Measurements from ENCODE around the gene PIAS3. TPM values are rescaled to one million over a fixed set of nuclear protein-coding genes. Genes with fewer than 3 reads are reported as not detected.

The PIAS3 gene
- total RNA-seq, 2 experiments from 2014 or later, result 17.6 to 17.7 TPM

GRCh38 chr1:145884675-145885074, 25.8 kb upstream of the PIAS3 start:
- CTCF ChIA-PET, result interaction anchor here (1.1 to 1.8 kb wide), 2 partner anchors 13 to 39 kb away, joined by 3 to 11 read pairs; partner anchors contain the start of gene NUDT17
- POLR2A ChIA-PET, result interaction anchor here (1.2 kb wide), 1 partner anchor 11 kb away, joined by 3 read pairs; no protein-coding TSS in a partner anchor

GRCh38 chr1:145879775-145880174, 20.9 kb upstream of the PIAS3 start:
- POLR2A ChIA-PET, result interaction anchor here (0.6 kb wide), 1 partner anchor 171 kb away, joined by 3 read pairs; no protein-coding TSS in a partner anchor
- CTCF ChIA-PET, result interaction anchor here (0.6 to 2.1 kb wide), 3 partner anchors 12 to 21 kb away, joined by 3 to 6 read pairs (median 3); no protein-coding TSS in a partner anchor

- ChIA-PET CTCF (interaction anchor here (1.0 to 1.1 kb wide), 2 partner anchors 18 to 33 kb away, joined by 3 read pairs; partner anchors contain the start of gene NUDT17), POLR2A (no interaction called here)
Observed at GRCh38 chr1:145878724-145879123, 19.8 kb upstream of the PIAS3 start.

GRCh38 chr1:145877923-145878486, 19.1 kb upstream of the PIAS3 start:
- POLR2A ChIA-PET, result no interaction called here

GRCh38 chr1:145874646-145875045, 15.8 kb upstream of the PIAS3 start:
- ChIA-PET CTCF (no interaction called here), POLR2A (no interaction called here)

More at GRCh38 chr1:145877923-145878486, 19.1 kb upstream of the PIAS3 start:
- CTCF ChIA-PET, result interaction anchor here (1.1 kb wide), 1 partner anchor 32 kb away, joined by 3 read pairs; the partner anchor contains the start of gene NUDT17

- POLR2A ChIA-PET, result interaction anchor here (0.9 to 2.2 kb wide), 3 partner anchors 13 to 54 kb away, joined by 3 to 17 read pairs (median 3); partner anchors contain the start of genes PEX11B and PIAS3
Observed at GRCh38 chr1:145871994-145872924, 13.4 kb upstream of the PIAS3 start.

GRCh38 chr1:145868232-145868631, 9.4 kb upstream of the PIAS3 start:
- POLR2A ChIA-PET, result interaction anchor here (1.9 kb wide), 1 partner anchor 9 kb away, joined by 7 read pairs; the partner anchor contains the start of gene PIAS3
- CTCF ChIA-PET, result no interaction called here

More at GRCh38 chr1:145871994-145872924, 13.4 kb upstream of the PIAS3 start:
- CTCF ChIA-PET, result interaction anchor here (0.6 to 3.2 kb wide), 6 partner anchors 12 to 48 kb away, joined by 3 to 16 read pairs (median 4); partner anchors contain the start of gene NUDT17

- POLR2A ChIA-PET, result no interaction called here
Observed at GRCh38 chr1:145863282-145864018, 4.6 kb upstream of the PIAS3 start.

GRCh38 chr1:145859491-145860023, 676 bp upstream of the PIAS3 start:
- ChIA-PET POLR2A (interaction anchor here (0.6 to 4.0 kb wide), 14 partner anchors 10 to 192 kb away, joined by 3 to 43 read pairs (median 8); partner anchors contain the start of genes ANKRD34A, ANKRD35, LIX1L and NUDT17), CTCF (interaction anchor here (1.0 to 5.6 kb wide), 11 partner anchors 9 to 148 kb away, joined by 3 to 75 read pairs (median 3); partner anchors contain the start of genes NUDT17 and RBM8A)

More at GRCh38 chr1:145863282-145864018, 4.6 kb upstream of the PIAS3 start:
- CTCF ChIA-PET, result interaction anchor here (0.7 to 5.0 kb wide), 2 partner anchors 12 to 18 kb away, joined by 3 to 17 read pairs; partner anchors contain the start of gene NUDT17

GRCh38 chr1:145858238-145858900, 512 bp downstream of the PIAS3 start:
- POLR2A ChIA-PET, result interaction anchor here (0.6 to 4.0 kb wide), 14 partner anchors 11 to 193 kb away, joined by 4 to 43 read pairs (median 8); partner anchors contain the start of genes ANKRD34A, LIX1L, NUDT17 and PEX11B
- CTCF ChIA-PET, result interaction anchor here (0.6 to 5.6 kb wide), 12 partner anchors 8 to 180 kb away, joined by 3 to 75 read pairs (median 3); partner anchors contain the start of genes LIX1L and NUDT17

GRCh38 chr1:145857170-145857569, 1.7 kb downstream of the PIAS3 start:
- POLR2A ChIA-PET, result interaction anchor here (0.6 to 4.0 kb wide), 3 partner anchors 11 to 123 kb away, joined by 3 to 43 read pairs (median 6); partner anchors contain the start of gene NUDT17
- CTCF ChIA-PET, result interaction anchor here (1.5 to 5.6 kb wide), 3 partner anchors 11 to 53 kb away, joined by 3 to 75 read pairs (median 5); partner anchors contain the start of genes ITGA10 and NUDT17

GRCh38 chr1:145855426-145855948, 3.4 kb downstream of the PIAS3 start:
- CTCF ChIA-PET, result interaction anchor here (5.6 kb wide), 1 partner anchor 9 kb away, joined by 75 read pairs; the partner anchor contains the start of gene NUDT17
- POLR2A ChIA-PET, result no interaction called here

GRCh38 chr1:145849356-145850160, 9.3 kb downstream of the PIAS3 start:
- CTCF ChIA-PET, result interaction anchor here (0.8 to 2.6 kb wide), 5 partner anchors 10 to 157 kb away, joined by 3 to 14 read pairs (median 3); partner anchors contain the start of gene PIAS3
- POLR2A ChIA-PET, result no interaction called here

- ChIA-PET CTCF (interaction anchor here (1.2 to 5.4 kb wide), 4 partner anchors 10 to 67 kb away, joined by 3 to 75 read pairs (median 16); partner anchors contain the start of genes ITGA10 and PIAS3), POLR2A (interaction anchor here (4.4 kb wide), 1 partner anchor 10 kb away, joined by 43 read pairs; the partner anchor contains the start of gene PIAS3)
Observed at GRCh38 chr1:145847827-145848226, 11.1 kb downstream of the PIAS3 start.

GRCh38 chr1:145846201-145846612, 12.7 kb downstream of the PIAS3 start:
- CTCF ChIA-PET, result interaction anchor here (0.6 to 5.4 kb wide), 17 partner anchors 12 to 168 kb away, joined by 3 to 75 read pairs (median 10); partner anchors contain the start of genes ANKRD35, ITGA10, PEX11B and PIAS3
- POLR2A ChIA-PET, result interaction anchor here (1.2 to 4.4 kb wide), 3 partner anchors 12 to 112 kb away, joined by 4 to 43 read pairs (median 4); partner anchors contain the start of genes LIX1L, PEX11B and PIAS3
